Activated naive CD8-positive, alpha-beta T cell treated with anti-CD3 and anti-CD28 coated beads, Interleukin-2, amount 50 U/mL, for 24 hours (primary cell): ENCODE results near the gene FYCO1.
A peak's percentile ranks its signal among the peaks of the same experiment; 100 is the strongest.
"Not testable (repeated sequence)": the region's sequence is repeated elsewhere in the genome, so short reads cannot be mapped to it uniquely, and the experiment has no call there.

Source experiments
- ATAC-seq: fragments of 150-1000 bp; cut with Tn5 transposase; one replicate; pipeline ENCODE4 v1.10.0; 2021
- DNase-seq: peaks from one replicate; pipeline ENCODE4 v3.0.0; 2021
- H3K27ac Mint-ChIP-seq: one replicate; pipeline ENCODE4 v1.8.0; 2021; ENCODE audit warnings: mild to moderate bottlenecking, mixed read lengths
- H3K27me3 Mint-ChIP-seq: one replicate; pipeline ENCODE4 v1.8.0; 2021; ENCODE audit warnings: mixed read lengths
- H3K36me3 Mint-ChIP-seq: one replicate; pipeline ENCODE4 v1.8.0; 2021; ENCODE audit warnings: low read depth, mixed read lengths
- H3K4me1 Mint-ChIP-seq: one replicate; pipeline ENCODE4 v1.8.0; 2021; ENCODE audit warnings: mixed read lengths
- H3K4me3 Mint-ChIP-seq: one replicate; pipeline ENCODE4 v1.8.0; 2021; ENCODE audit warnings: mild to moderate bottlenecking, moderate library complexity, mixed read lengths
- H3K9me3 Mint-ChIP-seq: one replicate; pipeline ENCODE4 v1.8.0; 2021; ENCODE audit warnings: mixed read lengths

The FYCO1 gene

GRCh38 chr3:45995236-45996192, at the start of gene FYCO1:
Gene FYCO1 (minus strand): TSS chr3:45995824. CDS start chr3:45984910, 10,914 bp downstream.
- DNase-seq (peak; percentile 93), ATAC-seq (peak; percentile 85)
- Mint-ChIP-seq H3K27ac (peak within 1 kb of the TSS; percentile 87), H3K36me3 (peaks cover 5% of the 10 kb centered on the region), H3K4me1 (peaks cover 43% of the 10 kb centered on the region), H3K9me3 (no peaks in the 10 kb centered on the region), H3K27me3 (peaks cover 6% of the 10 kb centered on the region), H3K4me3 (peak within 1 kb of the TSS; percentile 82)

GRCh38 chr3:46038916-46039315, 43.3 kb upstream of the FYCO1 start:
- ATAC-seq: no peak
- no peaks in the 10 kb centered on the region for H3K4me1 Mint-ChIP-seq

GRCh38 chr3:46038071-46038470, 42.4 kb upstream of the FYCO1 start:
- not testable (repeated sequence) for ATAC-seq, H3K4me1 Mint-ChIP-seq, DNase-seq, H3K9me3 Mint-ChIP-seq, H3K4me3 Mint-ChIP-seq, H3K27me3 Mint-ChIP-seq, H3K36me3 Mint-ChIP-seq, H3K27ac Mint-ChIP-seq

More at GRCh38 chr3:46038916-46039315, 43.3 kb upstream of the FYCO1 start:
- no peaks in the 10 kb centered on the region for H3K36me3 Mint-ChIP-seq
- H3K27ac Mint-ChIP-seq: no peak overlapping the region
- H3K4me3 Mint-ChIP-seq: no peak overlapping the region
- no peak for DNase-seq
- H3K27me3 Mint-ChIP-seq: peaks cover 3% of the 10 kb centered on the region
- H3K9me3 Mint-ChIP-seq: peaks cover 4% of the 10 kb centered on the region

- Mint-ChIP-seq H3K27me3 (peaks cover 3% of the 10 kb centered on the region), H3K4me3 (no peak overlapping the region), H3K9me3 (no peaks in the 10 kb centered on the region), H3K36me3 (no peaks in the 10 kb centered on the region), H3K4me1 (no peaks in the 10 kb centered on the region), H3K27ac (no peak overlapping the region)
- DNase-seq (no peak), ATAC-seq (no peak)
Measured at GRCh38 chr3:46036191-46036590, 40.6 kb upstream of the FYCO1 start.

GRCh38 chr3:46031747-46032146, 36.1 kb upstream of the FYCO1 start:
- Mint-ChIP-seq H3K9me3 (peaks cover 12% of the 10 kb centered on the region), H3K27ac (no peak overlapping the region), H3K27me3 (peaks cover 1% of the 10 kb centered on the region), H3K4me1 (no peaks in the 10 kb centered on the region), H3K36me3 (peaks cover 4% of the 10 kb centered on the region), H3K4me3 (no peak overlapping the region)
- DNase-seq: no peak
- no peak for ATAC-seq

- Mint-ChIP-seq H3K27me3 (peaks cover 1% of the 10 kb centered on the region), H3K4me3 (no peak overlapping the region), H3K27ac (no peak overlapping the region), H3K9me3 (peaks cover 12% of the 10 kb centered on the region), H3K36me3 (peaks cover 4% of the 10 kb centered on the region), H3K4me1 (no peaks in the 10 kb centered on the region)
- ATAC-seq (no peak), DNase-seq (no peak)
Measured at GRCh38 chr3:46031269-46031668, 35.6 kb upstream of the FYCO1 start.

- no peak for DNase-seq
- Mint-ChIP-seq H3K27me3 (peaks cover 1% of the 10 kb centered on the region), H3K9me3 (peaks cover 12% of the 10 kb centered on the region), H3K4me1 (no peaks in the 10 kb centered on the region), H3K4me3 (no peak overlapping the region), H3K27ac (no peak overlapping the region), H3K36me3 (peaks cover 4% of the 10 kb centered on the region)
- ATAC-seq: no peak
Measured at GRCh38 chr3:46030626-46031025, 35.0 kb upstream of the FYCO1 start.

- ATAC-seq (no peak), DNase-seq (no peak)
- Mint-ChIP-seq H3K9me3 (peaks cover 12% of the 10 kb centered on the region), H3K4me1 (no peaks in the 10 kb centered on the region), H3K4me3 (no peak overlapping the region), H3K36me3 (peaks cover 4% of the 10 kb centered on the region), H3K27me3 (peaks cover 1% of the 10 kb centered on the region), H3K27ac (no peak overlapping the region)
Measured at GRCh38 chr3:46029953-46030543, 34.4 kb upstream of the FYCO1 start.

- DNase-seq (no peak), ATAC-seq (no peak)
- Mint-ChIP-seq H3K4me3 (no peak overlapping the region), H3K4me1 (no peaks in the 10 kb centered on the region), H3K9me3 (peaks cover 12% of the 10 kb centered on the region), H3K27ac (no peak overlapping the region), H3K36me3 (peaks cover 4% of the 10 kb centered on the region), H3K27me3 (peaks cover 1% of the 10 kb centered on the region)
Measured at GRCh38 chr3:46027736-46028397, 32.2 kb upstream of the FYCO1 start.

GRCh38 chr3:46027021-46027705, 31.5 kb upstream of the FYCO1 start, which contains the start of gene XCR1:
Gene XCR1 (minus strand): TSS chr3:46027483. CDS start chr3:46021947, 5,536 bp downstream.
- Mint-ChIP-seq H3K36me3 (peaks cover 4% of the 10 kb centered on the region), H3K4me1 (no peaks in the 10 kb centered on the region), H3K27ac (no peak within 1 kb of the TSS), H3K27me3 (peaks cover 1% of the 10 kb centered on the region), H3K4me3 (no peak within 1 kb of the TSS), H3K9me3 (peaks cover 12% of the 10 kb centered on the region)
- no peak for ATAC-seq
- DNase-seq: no peak

GRCh38 chr3:46025139-46025538, 29.5 kb upstream of the FYCO1 start:
- H3K9me3 Mint-ChIP-seq: peaks cover 12% of the 10 kb centered on the region
- H3K27me3 Mint-ChIP-seq: peaks cover 9% of the 10 kb centered on the region
- H3K36me3 Mint-ChIP-seq: peaks cover 4% of the 10 kb centered on the region
- DNase-seq (no peak), ATAC-seq (no peak)
- no peak overlapping the region for H3K4me3 Mint-ChIP-seq
- H3K4me1 Mint-ChIP-seq: peaks cover 4% of the 10 kb centered on the region
- H3K27ac Mint-ChIP-seq: no peak overlapping the region

GRCh38 chr3:46024131-46024530, 28.5 kb upstream of the FYCO1 start:
- Mint-ChIP-seq H3K4me3 (no peak overlapping the region), H3K27me3 (peaks cover 9% of the 10 kb centered on the region), H3K36me3 (peaks cover 4% of the 10 kb centered on the region), H3K9me3 (peaks cover 12% of the 10 kb centered on the region), H3K27ac (no peak overlapping the region), H3K4me1 (peaks cover 14% of the 10 kb centered on the region)
- DNase-seq (no peak), ATAC-seq (no peak)

GRCh38 chr3:46022909-46023785, 27.5 kb upstream of the FYCO1 start:
- H3K4me3 Mint-ChIP-seq: no peak overlapping the region
- H3K27ac Mint-ChIP-seq: no peak overlapping the region
- peaks cover 6% of the 10 kb centered on the region for H3K9me3 Mint-ChIP-seq
- H3K27me3 Mint-ChIP-seq: peaks cover 8% of the 10 kb centered on the region
- peaks cover 23% of the 10 kb centered on the region for H3K4me1 Mint-ChIP-seq
- H3K36me3 Mint-ChIP-seq: peaks cover 4% of the 10 kb centered on the region
- no peak for DNase-seq
- no peak for ATAC-seq
